A673 (cell line): ENCODE results near the gene TFDP3.

ENCODE experiments used
- EZH2 ChIP-seq: fragments of 200-600 bp; sonication (generic); IDR thresholded peaks from 2 replicates; pipeline ENCODE4 v1.6.1; 2017; ENCODE audit warnings: borderline replicate concordance, low read depth, mild to moderate bottlenecking, mixed read lengths, antibody characterized with exemption, low read length; ENCODE audit not compliant: poor library complexity, severe bottlenecking
- TF ChIP-seq, protein P1 (sequence below): fragments of 300-800, 200-600 bp; sonication (generic); conservative IDR thresholded peaks from 2 replicates; pipeline ENCODE4 v1.5.1; 2017; ENCODE audit warnings: low read depth, mild to moderate bottlenecking, antibody characterized with exemption, low read length, moderate library complexity, mixed read lengths

DNA sequence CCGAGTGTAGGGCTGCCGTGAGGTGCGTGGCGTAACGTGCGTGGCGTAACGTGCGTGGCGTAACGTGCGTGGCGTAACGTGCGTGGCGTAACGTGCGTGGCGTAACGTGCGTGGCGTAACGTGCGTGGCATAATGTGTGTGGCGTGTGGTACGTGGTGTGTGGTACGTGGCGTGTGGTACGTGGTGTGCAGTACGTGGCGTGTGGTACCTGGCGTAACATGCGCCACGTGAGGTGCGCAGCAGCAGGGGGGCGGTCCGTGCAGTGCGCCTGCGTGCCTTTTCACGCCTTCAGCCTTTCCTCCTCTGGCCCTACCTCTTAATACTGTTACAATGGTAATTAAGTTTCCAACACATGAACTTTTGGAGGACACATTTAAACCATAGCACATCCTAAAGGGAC, at the start of gene TFDP3:
- TF ChIP-seq, protein P1, sequence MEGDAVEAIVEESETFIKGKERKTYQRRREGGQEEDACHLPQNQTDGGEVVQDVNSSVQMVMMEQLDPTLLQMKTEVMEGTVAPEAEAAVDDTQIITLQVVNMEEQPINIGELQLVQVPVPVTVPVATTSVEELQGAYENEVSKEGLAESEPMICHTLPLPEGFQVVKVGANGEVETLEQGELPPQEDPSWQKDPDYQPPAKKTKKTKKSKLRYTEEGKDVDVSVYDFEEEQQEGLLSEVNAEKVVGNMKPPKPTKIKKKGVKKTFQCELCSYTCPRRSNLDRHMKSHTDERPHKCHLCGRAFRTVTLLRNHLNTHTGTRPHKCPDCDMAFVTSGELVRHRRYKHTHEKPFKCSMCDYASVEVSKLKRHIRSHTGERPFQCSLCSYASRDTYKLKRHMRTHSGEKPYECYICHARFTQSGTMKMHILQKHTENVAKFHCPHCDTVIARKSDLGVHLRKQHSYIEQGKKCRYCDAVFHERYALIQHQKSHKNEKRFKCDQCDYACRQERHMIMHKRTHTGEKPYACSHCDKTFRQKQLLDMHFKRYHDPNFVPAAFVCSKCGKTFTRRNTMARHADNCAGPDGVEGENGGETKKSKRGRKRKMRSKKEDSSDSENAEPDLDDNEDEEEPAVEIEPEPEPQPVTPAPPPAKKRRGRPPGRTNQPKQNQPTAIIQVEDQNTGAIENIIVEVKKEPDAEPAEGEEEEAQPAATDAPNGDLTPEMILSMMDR, result no peak
- TF ChIP-seq EZH2, result no peak
